Glomerular endothelial cell (primary cell): ENCODE results near the gene PI16. TPM values are rescaled to one million over a fixed set of nuclear protein-coding genes. Genes with fewer than 3 reads are reported as not detected.

Source experiments
- DNase-seq: peaks from one replicate; pipeline ENCODE4 v3.0.0-alpha.2; 2011; ENCODE audit warnings: low read depth, low spot score; ENCODE audit errors: extremely low read depth
- total RNA-seq: library from RNA; depleted of rRNA; stranded (reverse); fragments of >200 nt; gene quantifications from 2 replicates; pipeline ENCODE4 v1.2.3, GENCODE V29; 2015

Gene PI16
- total RNA-seq, 1 donor from 2014 or later, result 0.23 TPM

DNA sequence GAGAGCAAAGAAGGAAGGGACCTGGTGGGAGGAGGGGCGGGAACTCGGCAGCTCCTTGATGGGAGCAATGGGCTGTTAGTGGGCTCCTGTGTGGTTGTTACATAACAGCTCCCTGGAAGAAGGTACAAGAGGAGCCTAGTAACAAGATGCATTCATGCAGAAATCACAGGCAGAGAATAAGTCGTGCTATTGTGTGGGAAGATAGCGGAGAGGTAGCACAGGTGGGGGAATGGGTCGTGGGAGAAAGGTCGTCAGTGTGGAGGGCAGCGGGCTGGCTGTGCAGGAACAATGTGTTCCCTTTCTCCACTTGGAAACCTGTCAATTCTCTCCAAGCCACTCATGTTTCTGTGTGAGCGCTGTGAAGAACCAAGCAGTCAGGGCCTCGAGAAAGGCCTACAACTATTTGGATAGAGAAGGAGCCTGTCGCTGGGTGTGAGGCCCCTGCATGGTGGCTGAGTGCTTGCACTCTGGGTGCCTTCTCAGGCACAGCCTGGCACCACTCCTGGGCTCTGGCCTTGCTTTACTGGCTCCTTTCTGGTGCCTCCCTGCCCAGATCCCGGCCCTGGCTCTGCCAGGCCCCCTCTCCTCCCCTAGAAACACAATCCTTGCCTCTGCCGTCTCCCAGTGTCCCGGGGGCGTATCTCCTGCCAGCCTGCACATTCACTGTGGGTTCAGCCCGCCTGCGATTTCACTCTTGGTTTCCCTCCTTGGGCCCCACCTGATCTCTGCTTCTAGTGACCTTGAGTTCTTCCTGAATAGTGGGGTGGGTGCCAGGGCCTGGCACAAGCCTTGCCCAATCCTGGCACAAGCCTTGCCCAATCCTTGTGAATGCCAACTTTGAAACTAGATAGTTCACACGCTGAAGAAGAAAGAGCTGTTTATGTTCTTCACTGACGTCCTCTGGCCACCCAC lies 43.5 kb downstream of the PI16 start:
- no peak for DNase-seq

DNA sequence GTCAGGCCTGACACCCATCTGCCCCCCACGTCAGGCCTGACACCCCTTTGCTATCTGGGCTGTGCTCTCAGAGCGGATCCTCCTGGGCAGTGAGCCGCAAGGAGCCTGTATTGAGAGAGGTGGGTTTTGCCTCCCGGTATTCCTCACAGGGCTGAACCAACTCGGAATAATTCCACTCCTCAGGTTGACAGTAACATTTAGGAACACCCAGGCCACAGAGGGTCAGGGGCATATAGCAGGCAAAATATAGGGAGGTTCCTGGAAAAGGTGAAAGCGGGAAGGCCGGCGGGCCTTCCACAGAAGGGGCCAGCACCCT lies 44.1 kb downstream of the PI16 start:
- no peak for DNase-seq

DNA sequence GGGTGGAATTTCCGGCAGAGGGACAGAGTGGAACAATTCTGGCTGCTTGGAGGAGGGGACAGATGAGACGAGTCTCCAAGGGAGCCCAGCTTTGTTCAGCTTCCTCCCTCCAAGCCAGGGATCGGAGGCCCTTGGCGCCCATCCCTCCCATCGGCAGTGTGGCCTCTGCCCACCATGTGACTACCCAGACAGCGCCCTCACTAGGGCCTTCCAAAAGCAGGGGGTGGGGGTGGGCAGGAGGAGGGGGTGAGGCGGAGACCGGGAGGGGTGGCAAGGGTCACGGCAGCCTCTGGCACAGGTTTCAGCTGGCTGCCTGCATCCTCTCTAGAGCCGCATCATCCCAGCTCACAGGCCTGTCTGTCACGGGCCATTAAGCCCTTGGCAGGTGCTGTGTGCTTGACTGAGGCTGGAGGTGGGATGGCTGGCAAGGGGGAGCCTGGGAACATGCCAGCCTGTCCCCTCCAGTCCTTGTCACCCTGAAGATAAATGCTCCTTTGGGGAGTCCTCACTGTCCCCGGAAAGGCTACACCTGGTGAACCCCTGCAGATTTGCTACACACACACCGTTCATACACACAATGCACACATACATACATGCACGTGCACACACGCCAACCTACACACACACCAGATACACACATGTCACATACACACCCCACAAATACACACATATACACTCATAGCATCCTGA lies 44.7 kb downstream of the PI16 start:
- DNase-seq, result no peak

DNA sequence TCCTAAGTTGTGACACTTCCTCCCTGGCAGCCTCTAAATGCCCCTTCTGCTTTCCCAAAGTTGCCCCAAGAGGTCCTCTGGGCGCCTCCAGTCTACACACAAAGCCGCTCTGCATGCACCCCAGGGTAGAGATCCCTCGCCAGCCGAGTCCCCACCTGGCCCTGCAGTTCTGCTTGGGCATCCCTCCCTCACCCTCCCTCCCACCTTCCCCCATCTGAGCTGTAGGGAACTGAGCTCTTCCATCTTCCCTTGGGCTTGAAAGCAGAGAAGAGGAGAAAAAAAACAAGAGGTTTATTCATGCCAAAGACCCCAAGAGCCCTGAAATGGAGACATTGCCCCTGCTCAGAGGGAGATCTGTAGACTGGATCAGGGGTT lies 45.2 kb downstream of the PI16 start:
- no peak for DNase-seq

DNA sequence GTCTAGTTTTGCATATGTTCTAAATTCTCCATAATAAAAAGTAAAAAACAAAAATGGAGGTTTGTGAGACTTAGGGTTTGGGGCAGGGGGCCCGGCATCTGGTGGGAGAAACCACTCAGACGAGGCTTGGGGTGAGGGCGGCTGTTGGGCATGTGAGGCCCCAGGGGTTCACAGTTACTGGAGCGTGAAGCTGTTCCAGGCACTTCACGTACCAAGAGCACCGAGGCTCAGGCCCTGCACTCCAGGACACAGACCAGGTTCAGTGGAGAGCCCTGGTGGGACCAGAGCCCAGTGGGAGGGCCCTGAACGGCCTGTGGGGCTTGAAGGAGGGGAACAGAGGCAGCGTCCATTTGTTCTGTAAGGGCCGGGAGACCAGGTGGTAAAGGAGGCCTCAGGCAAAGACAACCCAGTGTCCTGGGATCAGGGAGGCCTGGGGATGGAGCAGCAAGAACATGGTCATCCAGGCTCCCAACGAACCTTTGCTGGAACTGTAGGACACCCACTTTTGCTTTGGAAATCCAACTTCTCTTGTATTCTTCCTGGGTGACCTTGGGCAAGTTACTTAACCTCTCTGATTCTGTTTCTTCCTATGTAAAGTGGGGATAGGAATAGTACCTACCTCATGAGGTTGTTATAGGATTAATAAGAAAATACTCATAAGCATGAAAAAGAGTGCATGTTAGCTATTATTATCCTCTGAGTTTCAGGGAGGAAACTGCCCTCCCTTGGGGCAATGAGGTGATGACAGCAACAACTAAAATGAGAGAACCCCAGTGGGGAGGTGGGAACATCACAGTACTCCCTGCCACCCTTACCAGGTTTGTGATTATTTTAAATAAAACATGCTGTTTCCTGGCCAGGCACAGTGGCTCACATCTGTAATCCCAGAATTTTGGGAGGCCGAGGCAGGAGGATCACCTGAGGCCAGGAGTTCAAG lies 49.8 kb downstream of the PI16 start:
- DNase-seq, result no peak

DNA sequence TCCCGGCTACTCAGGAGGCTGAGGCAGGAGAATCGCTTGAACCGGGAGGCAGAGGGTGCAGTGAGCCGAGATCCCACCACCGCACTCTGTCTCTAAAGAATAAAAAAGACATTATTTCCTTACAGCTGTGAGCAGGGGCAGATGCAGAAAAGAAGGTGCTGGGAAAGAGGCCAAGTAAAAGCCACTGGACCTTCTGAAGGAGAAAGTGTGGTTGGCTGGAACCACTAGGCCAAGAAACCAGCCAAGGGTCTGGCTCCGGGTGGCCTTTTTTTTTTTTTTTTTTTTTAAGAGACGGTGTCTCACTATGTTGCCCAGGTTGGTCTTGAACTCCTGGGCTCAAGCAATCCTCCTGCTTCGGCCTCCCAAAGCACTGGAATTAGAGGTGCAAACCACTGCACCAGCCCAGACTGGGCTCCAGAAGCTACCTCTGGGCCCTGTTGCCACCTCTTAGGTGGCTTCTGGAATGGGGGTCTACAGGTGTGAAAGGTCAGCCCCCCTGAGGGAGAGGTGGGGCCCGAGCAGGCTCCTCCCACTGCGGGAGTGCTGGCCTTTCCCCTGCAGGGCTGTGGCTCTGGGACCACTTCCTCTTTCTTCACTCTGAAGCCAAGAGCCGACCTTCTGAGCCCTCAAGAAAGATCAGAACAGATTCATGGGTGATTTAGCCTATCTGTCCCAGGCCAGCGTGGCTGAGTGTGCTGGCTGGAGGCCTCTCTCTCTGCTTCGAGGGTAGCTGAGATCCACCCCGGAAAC lies 50.7 kb downstream of the PI16 start, which contains the start of gene FGD2:
Gene FGD2, plus strand, starts transcription at position 595 of the 750 bp plus-strand sequence. CDS start 163 bp downstream, outside the sequence.
- no peak for DNase-seq

DNA sequence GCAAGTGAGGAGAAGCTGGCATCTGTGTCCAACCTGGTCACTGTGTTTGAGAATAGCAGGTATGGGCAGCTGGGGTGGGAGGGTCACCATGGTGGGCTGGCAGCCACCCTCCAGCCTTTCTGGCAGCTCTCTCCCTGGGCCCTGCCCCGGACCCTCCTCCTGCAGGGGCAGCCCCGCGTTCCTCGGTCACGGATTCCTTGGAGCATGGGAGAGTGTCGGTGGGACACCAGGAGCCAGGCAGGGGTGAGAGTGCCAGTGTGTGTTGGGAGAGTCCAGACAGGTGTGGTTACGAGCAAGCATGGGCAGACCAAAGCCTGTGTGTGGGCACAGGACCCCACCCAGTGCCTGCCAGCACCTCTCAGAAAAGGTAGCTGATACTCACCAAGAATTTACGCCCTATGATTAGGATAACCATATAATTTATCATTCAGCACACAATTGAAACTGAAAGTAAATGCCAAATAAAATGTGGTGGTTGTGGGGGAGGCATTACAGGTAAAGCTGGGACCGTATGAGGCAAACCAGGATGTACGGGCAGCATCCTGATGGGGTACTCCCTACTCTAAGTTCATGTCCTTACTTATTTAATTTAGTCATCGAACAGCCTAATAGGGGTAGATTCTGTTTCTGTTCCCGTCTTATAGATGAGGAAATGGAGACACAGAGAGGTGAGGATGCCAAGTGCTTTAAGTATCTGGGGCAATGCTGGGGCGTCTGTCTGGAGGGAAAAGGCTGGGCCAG lies 51.5 kb downstream of the PI16 start:
- DNase-seq, result no peak

DNA sequence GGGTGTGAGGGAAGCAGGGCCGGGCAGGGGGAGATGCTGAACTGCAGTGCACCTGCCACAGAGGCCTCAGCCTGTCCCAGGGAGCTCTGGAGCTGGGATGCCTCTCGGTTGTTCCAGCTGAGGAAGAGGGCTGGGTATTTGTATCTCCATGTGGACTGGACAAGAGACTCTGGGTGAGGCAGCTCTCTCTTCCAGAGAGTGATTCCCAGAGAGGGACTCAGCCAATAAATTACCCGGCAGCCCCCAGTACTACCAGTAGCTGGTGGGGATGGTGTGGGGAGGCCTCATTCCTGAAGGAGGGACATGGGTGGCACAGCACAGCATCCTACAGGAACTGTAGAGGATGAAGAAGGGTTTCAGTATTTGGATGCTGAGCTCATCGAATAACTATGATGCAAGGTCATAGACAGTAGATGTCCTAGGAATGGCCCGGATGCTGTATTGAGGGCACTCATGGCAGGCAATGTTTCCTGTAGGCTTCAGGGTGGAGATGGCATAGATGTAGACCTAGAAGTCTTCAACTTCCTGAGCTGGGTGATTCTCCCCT lies 52.3 kb downstream of the PI16 start:
- no peak for DNase-seq

DNA sequence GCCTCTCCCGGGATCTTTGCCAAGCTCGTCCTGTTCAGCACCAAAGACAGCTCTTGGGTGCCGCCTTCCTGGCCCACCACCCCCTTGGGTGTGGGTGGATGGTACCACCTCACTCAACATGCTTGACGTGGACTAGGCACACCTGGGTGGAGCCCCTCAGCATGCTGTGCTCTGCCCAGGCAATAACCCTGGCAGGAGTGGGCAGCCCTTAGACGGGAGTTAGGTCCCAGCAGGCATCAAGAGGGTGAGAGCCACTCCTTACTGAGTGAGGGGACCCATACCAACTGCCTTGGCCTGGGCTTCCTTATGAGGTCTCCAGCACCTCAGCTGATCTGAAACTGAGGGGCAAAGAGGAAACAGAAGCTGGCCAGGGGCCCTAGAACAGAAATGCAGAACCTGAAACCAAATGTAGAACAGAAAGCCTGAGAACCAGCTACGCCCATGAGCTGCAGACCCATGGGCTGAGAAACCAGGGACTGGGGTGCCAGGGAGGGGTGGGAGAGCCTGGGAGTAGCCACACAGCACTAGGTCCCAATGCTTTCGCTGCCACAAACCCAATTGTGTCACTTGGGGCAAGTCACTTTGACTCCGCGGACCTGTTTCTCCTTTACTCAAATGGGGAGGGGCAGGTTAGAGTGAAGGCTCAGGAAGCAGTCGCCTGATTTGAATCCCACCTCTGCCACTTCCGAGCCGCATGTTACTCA lies 53.0 kb downstream of the PI16 start:
- no peak for DNase-seq

DNA sequence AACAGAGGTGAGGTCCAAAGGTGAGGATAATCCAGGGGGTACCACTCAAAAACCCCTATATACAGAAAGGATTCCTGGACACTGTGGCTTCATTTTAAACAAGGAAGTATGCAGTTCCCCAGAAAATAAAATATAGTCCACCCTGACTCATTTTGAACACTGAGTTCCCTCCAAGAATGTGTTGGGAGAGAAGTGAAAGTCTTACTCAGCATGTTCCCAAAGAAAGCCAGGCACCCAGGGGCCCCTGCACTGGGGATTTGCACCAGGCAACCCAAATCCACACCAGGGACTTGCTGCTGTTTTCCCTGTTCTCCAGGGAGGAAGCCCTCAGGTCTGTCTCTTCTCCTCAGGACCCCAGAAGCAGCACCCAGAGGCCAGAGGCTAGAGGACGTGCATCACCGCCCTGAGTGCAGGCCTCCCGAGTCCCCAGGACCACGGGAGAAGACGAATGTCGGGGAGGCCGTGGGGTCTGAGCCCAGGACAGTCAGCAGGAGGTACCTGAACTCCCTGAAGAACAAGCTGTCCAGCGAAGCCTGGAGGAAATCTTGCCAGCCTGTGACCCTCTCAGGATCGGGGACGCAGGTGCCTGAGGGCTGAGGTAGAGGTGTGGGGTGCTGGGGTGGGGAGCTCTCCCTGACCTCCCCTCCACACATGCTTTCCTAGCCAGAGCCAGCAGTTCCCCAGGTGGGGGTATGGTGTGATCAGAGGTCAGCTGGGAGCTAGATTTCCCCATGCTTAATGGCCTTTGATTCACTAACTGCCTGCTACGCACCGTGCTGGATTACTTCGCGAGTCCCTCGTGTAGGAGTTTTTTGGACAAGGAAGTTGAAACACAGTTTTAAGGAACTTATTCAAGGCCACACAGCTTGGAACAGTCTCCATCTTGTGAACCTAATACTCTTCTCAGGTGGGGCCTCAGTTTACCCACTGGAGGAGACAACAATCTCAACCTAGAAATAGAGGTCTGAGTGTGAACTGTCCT lies 54.2 kb downstream of the PI16 start:
- no peak for DNase-seq

DNA sequence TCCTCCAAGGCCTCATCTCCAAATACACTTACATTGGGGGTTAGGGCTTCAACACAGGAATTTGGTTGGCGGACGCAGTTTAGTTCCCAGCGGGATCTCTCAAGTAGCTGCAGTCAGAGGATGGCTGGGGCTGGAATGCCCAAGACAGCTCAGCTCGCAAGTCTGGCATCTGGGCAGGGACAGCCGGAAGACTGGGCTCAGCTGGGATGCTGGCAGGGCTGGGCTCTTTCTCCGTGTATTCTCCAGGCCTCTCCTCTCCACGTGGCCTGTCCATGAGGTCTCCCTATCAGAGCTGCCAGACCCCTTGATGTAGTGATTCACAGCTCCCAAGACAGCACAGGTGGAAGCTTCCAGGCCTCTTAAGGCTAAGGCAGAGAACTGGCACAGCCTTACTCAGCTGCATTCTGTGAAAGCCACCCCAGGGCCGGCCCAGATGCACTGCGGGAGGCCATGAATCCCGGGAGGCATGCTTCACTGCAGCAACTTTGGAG lies 55.9 kb downstream of the PI16 start:
- DNase-seq, result no peak

DNA sequence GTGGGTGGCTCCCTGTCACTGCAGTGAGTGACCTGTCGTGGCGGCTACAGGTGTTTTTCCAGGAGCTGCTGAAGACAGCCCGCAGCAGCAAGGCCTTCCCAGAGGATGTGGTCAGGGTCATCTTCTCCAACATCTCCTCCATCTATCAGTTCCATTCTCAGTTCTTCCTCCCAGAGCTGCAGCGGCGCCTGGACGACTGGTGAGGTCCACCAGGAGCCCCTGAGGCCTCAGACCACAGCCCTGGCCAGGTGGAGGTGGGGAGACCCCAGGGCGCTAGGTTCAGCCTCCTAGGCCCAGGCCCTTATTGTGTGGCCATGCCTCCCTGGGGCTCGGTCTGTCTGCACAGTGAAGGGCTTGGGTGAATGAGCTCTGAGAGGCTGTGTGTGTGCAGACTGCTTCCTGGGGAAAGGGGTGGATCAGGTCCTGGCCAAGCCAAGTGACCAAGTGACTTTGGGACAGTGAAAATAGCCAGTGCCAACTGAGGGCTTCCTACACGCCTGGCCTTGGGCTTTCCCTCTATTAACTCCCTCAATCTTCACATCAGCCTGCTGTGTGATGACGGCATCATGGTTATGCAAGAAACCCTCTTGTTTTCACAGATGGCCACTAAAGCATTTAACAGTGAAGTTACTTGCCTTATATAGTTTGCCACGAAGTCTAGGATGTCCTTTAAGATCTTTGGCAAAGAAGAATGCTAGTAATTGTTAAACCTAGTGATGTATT lies 57.3 kb downstream of the PI16 start:
- no peak for DNase-seq

DNA sequence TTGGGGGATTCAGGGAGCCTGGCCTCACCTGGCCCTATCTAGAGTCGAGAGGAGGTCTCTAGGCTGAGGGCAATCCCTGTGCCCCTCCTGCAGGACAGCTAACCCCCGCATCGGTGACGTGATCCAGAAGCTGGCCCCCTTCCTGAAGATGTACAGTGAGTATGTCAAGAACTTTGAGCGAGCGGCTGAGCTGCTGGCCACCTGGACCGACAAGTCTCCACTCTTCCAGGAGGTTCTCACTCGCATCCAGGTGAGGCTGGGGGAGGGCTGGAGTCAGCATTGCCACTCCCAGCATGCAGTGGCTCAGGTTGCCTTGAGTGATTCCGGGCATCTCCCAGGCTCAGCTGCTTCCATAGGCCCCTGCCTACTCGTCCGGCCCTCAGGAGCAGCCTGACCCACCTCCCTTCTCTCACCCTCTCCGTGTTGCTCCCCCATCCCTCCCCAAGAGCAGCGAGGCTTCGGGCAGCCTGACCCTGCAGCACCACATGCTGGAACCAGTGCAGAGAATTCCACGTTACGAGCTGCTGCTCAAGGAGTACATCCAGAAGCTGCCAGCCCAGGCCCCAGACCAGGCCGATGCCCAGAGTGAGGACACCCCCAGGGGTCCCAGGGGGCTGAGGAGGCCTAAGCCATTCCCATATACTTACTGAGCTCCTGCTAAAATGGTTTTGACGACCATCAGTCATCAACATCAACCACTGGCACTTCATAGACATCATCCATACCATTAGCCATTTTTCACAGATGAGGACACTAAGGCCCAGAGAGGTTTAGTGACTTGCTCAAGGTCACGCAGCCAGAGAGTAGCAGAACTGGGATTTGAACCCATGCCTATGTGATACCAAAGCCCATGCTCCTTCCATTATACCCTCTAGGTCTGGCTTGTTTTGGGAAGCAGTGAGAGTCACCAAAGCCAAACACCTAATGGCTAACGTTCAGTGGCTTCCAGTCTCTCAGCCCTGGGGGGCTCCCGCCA lies 59.3 kb downstream of the PI16 start:
- no peak for DNase-seq
